PC-3 (cell line): ENCODE results near the gene ST6GALNAC3. TPM values are rescaled to one million over a fixed set of nuclear protein-coding genes. Genes with fewer than 3 reads are reported as not detected.

Experiments
- ATAC-seq: fragments of 200-7000 bp; cut with Tn5 transposase; 2 replicates; pipeline ENCODE4 v1.9.1; 2020; ENCODE audit warnings: mild to moderate bottlenecking, moderate library complexity
- BruUV-seq: library from RNA; stranded (reverse); fragments of 400-500 nt; replicated peaks from 2 replicates; lab custom pipeline; 2021; lab: Mats Ljungman, UMichigan
- CTCF ChIA-PET: fragments of 300-600 bp; sonication (Branson Sonifier 250); formaldehyde crosslinking; loops from one replicate; lab custom pipeline; 2022; ENCODE audit warnings: antibody characterized with exemption; lab: Charles Lee
- POLR2A ChIA-PET: fragments of 300-600 bp; sonication (Branson Sonifier 250); formaldehyde crosslinking; loops from one replicate; lab custom pipeline; 2022; ENCODE audit warnings: antibody characterized with exemption; ENCODE audit not compliant: unreplicated experiment; lab: Charles Lee
- DNase-seq: peaks from one replicate; pipeline ENCODE4 v3.0.0-alpha.2; 2015
- H2AFZ ChIP-seq: fragments of 300-600 bp; sonication (generic); 2 replicates; pipeline ENCODE4 v1.6.0; 2016; ENCODE audit warnings: antibody characterized with exemption, low read length
- H3F3A ChIP-seq: fragments of 300-600 bp; sonication (generic); one replicate; pipeline ENCODE4 v1.6.0; 2017; ENCODE audit warnings: antibody characterized with exemption, low read length, control low read depth, mild to moderate bottlenecking; ENCODE audit not compliant: unreplicated experiment
- H3K27ac ChIP-seq: fragments of 300-600 bp; sonication (generic); 2 replicates; pipeline ENCODE4 v1.5.1; 2016; ENCODE audit warnings: mild to moderate bottlenecking, low read length
- H3K27me3 ChIP-seq: fragments of 300-600 bp; sonication (generic); 2 replicates; pipeline ENCODE4 v1.6.1; 2016; ENCODE audit warnings: low read length, mixed read lengths
- H3K36me3 ChIP-seq: fragments of 300-600 bp; sonication (generic); 2 replicates; pipeline ENCODE4 v1.6.1; 2016; ENCODE audit warnings: low read depth, mixed run types, low read length, mixed read lengths
- H3K4me1 ChIP-seq: fragments of 300-600 bp; sonication (generic); 2 replicates; pipeline ENCODE4 v1.5.1; 2016; ENCODE audit warnings: low read length; ENCODE audit not compliant: insufficient read depth
- H3K4me2 ChIP-seq: fragments of 300-600 bp; sonication (generic); 2 replicates; pipeline ENCODE4 v1.6.0; 2016; ENCODE audit warnings: low read length
- H3K4me3 ChIP-seq: fragments of 300-600 bp; sonication (generic); 2 replicates; pipeline ENCODE4 v1.5.1; 2016; ENCODE audit warnings: mild to moderate bottlenecking, low read length, mixed read lengths
- H3K79me2 ChIP-seq: fragments of 300-600 bp; sonication (generic); 2 replicates; pipeline ENCODE4 v1.6.1; 2017; ENCODE audit warnings: low read length, mixed read lengths
- H3K9ac ChIP-seq: fragments of 300-600 bp; sonication (generic); 2 replicates; pipeline ENCODE4 v1.6.0; 2016; ENCODE audit warnings: mild to moderate bottlenecking, low read length
- H3K9me2 ChIP-seq: fragments of 300-600 bp; sonication (generic); replicated peaks from 2 replicates; pipeline ENCODE4 v1.6.1; 2016; ENCODE audit warnings: mixed run types, low read length, mixed read lengths
- H3K9me3 ChIP-seq: fragments of 300-600 bp; sonication (generic); 2 replicates; pipeline ENCODE4 v1.6.1; 2016; ENCODE audit warnings: low read length, mixed read lengths
- H4K20me1 ChIP-seq: fragments of 300-600 bp; sonication (generic); 2 replicates; pipeline ENCODE4 v1.6.1; 2016; ENCODE audit warnings: low read length, mixed read lengths
- CTCF ChIP-seq: fragments of 300-600 bp; sonication (generic); conservative IDR thresholded peaks from 2 replicates; pipeline ENCODE4 v1.5.1; 2017; ENCODE audit warnings: antibody characterized with exemption, low read depth, mild to moderate bottlenecking, low read length
- EZH2 ChIP-seq: fragments of 300-600 bp; sonication (generic); IDR thresholded peaks from one replicate; pipeline ENCODE4 v1.6.1; 2017; ENCODE audit warnings: antibody characterized with exemption, mild to moderate bottlenecking, low read length; ENCODE audit not compliant: unreplicated experiment
- EZH2phosphoT487 ChIP-seq: fragments of 300-600 bp; sonication (generic); IDR thresholded peaks from 2 replicates; pipeline ENCODE4 v1.6.1; 2018; ENCODE audit warnings: mild to moderate bottlenecking, antibody characterized with exemption, low read length, borderline replicate concordance
- intact Hi-C: fragments of 100-400 bp; cut with micrococcal nuclease; formaldehyde crosslinking; loops from 2 replicates; pipeline ENCODE4 v1.9.0; 2023
- total RNA-seq: library from RNA; depleted of rRNA; stranded (reverse); fragments of >200 nt; gene quantifications from 2 replicates; pipeline ENCODE4 v1.2.3, GENCODE V29; 2014

The ST6GALNAC3 gene
- total RNA-seq, 1 experiment from 2014 or later = not detected

DNA sequence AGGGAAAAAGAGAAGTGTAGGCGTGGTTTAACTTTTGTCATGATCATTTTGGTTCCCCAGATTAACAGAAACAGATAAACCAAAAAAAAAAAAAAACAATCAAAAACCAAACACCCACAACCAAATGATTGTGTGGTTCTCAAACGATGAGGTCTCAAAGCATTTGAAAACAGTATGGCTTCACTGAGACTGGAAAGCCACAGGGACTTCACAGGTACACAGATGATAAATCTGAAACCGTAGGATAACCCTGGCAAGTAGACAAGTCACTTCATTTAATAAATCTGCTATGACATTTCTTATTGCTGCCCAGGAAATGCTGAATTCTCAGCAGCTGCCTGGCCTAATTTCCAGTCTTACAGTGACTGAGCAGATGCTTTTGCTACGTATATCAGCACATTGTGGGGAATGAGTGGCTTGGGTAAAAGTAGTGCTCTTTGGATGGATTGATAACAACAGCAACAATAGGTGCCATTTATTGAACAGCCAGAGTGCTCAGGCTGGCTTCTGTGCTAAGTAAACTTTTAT is 6.1 kb downstream of the ST6GALNAC3 start:
- Histone ChIP-seq H3K36me3 (no peaks in the 10 kb centered on the region), H2AFZ (no peak overlapping the region), H4K20me1 (no peaks in the 10 kb centered on the region), H3K9me2 (no peaks in the 10 kb centered on the region), H3K4me2 (no peak overlapping the region), H3K9me3 (no peaks in the 10 kb centered on the region), H3K4me1 (no peaks in the 10 kb centered on the region), H3F3A (no peaks in the 10 kb centered on the region), H3K9ac (no peak overlapping the region), H3K4me3 (no peak overlapping the region), H3K79me2 (no peaks in the 10 kb centered on the region), H3K27ac (no peak overlapping the region), H3K27me3 (peaks cover 33% of the 10 kb centered on the region)
- TF ChIP-seq EZH2 = no peak
- TF ChIP-seq EZH2phosphoT487 = no peak
- TF ChIP-seq CTCF = no peak
- ChIA-PET POLR2A (no interaction called here), CTCF (no interaction called here)
- no TSS peak for BruUV-seq
- intact Hi-C loops = no loop called here
- DNase-seq (no peak), ATAC-seq (no peak)

DNA sequence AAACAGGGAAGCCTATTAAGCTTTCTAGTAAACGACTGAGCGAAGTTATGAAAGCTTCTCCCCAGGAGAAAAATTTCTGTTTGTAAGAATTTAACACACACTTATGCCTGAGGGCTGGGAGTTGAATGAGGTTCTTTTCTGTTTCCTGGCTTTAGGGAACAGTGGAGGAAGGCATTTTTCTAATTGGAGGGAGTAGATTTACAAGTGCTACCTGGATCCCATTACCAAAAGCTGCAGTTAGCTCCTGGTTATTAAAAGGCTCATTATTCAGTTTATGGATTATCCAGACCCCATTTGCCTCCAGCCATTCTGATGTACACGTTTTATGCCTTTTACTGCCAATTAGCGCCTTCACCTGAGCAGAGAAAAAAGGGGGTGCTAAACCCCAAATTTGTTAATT is 7.5 kb downstream of the ST6GALNAC3 start:
- H3K4me3 ChIP-seq = no peak overlapping the region
- ATAC-seq (no peak), DNase-seq (no peak)
- ChIA-PET CTCF (no interaction called here), POLR2A (no interaction called here)
- no peaks in the 10 kb centered on the region for H3F3A ChIP-seq
- H2AFZ ChIP-seq = no peak overlapping the region
- H3K4me2 ChIP-seq = no peak overlapping the region
- H4K20me1 ChIP-seq = no peaks in the 10 kb centered on the region
- no peaks in the 10 kb centered on the region for H3K9me3 ChIP-seq
- no TSS peak for BruUV-seq
- no peak overlapping the region for H3K27ac ChIP-seq
- peaks cover 33% of the 10 kb centered on the region for H3K27me3 ChIP-seq
- no peaks in the 10 kb centered on the region for H3K9me2 ChIP-seq
- intact Hi-C loops = no loop called here
- no peak overlapping the region for H3K9ac ChIP-seq
- no peaks in the 10 kb centered on the region for H3K36me3 ChIP-seq
- H3K4me1 ChIP-seq = no peaks in the 10 kb centered on the region
- TF ChIP-seq EZH2phosphoT487 = no peak
- no peak for TF ChIP-seq EZH2
- no peak for TF ChIP-seq CTCF
- H3K79me2 ChIP-seq = no peaks in the 10 kb centered on the region

GRCh38 chr1:76083189-76083588 is 8.6 kb downstream of the ST6GALNAC3 start:
- no peak overlapping the region for H3K4me3 ChIP-seq
- peaks cover 33% of the 10 kb centered on the region for H3K27me3 ChIP-seq
- ChIA-PET CTCF (no interaction called here), POLR2A (no interaction called here)
- no peak for DNase-seq
- H3K79me2 ChIP-seq = no peaks in the 10 kb centered on the region
- no peaks in the 10 kb centered on the region for H4K20me1 ChIP-seq
- no peaks in the 10 kb centered on the region for H3K36me3 ChIP-seq
- no peaks in the 10 kb centered on the region for H3K9me3 ChIP-seq
- no peaks in the 10 kb centered on the region for H3F3A ChIP-seq
- TF ChIP-seq EZH2phosphoT487 (no peak), EZH2 (no peak), CTCF (no peak)
- no peak overlapping the region for H2AFZ ChIP-seq
- no TSS peak for BruUV-seq
- intact Hi-C loops = no loop called here
- H3K4me2 ChIP-seq = no peak overlapping the region
- no peaks in the 10 kb centered on the region for H3K9me2 ChIP-seq
- H3K4me1 ChIP-seq = no peaks in the 10 kb centered on the region
- no peak for ATAC-seq
- H3K27ac ChIP-seq = no peak overlapping the region
- no peak overlapping the region for H3K9ac ChIP-seq
